22Rv1 (cell line): ENCODE measurements around the gene LRMDA.

Experiments used
- CTCF ChIP-seq: fragments of 450-650 bp; IDR thresholded peaks from 2 replicates; pipeline ENCODE4 v1.5.1; 2017; ENCODE audit warnings: mild to moderate bottlenecking
- ZFX ChIP-seq: fragments of 450-650 bp; IDR thresholded peaks from 2 replicates; pipeline ENCODE4 v1.6.1; 2017; ENCODE audit warnings: antibody characterized with exemption, borderline replicate concordance

- TF ChIP-seq CTCF (no peak), ZFX (no peak)
Observed at GRCh38 chr10:75634947-75635346, 203.5 kb downstream of the LRMDA start.
